Measurements from ENCODE around the gene SLC1A2.
"Not testable (repeated sequence)": the region's sequence is repeated elsewhere in the genome, so short reads cannot be mapped to it uniquely, and the experiment has no call there.

DNA sequence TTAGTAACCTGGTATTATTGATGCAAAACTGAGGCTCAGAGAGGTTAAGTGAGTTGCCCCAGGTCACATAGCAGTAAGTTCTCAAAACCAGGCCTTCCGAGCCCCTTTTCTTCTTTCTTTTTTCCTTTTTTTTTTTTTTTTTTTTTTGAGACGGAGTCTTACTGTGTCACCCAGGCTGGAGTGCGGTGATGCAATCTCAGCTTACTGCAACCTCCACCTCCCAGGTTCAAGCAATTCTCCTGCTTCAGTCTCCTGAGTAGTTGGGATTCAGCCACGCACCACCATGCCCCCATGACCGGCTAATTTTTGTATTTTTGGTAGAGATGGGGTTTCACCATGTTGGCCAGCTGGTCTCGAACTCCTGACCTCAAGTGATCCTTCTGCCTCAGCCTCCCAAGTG, 192.6 kb downstream of the SLC1A2 start:
- not testable (repeated sequence) for TF ChIP-seq EZH2 (IDR thresholded peaks at IDR 0.05; ENCODE audit: low read length, missing control alignments); CTCF (conservative IDR thresholded peaks at IDR 0.05 in 1 of 2, IDR thresholded peaks at IDR 0.05 in 1 of 2; ENCODE audit: low read depth in 1 of 2, low read length in 2 of 2)
